Fibroblast of gingiva (primary cell): Measurements from ENCODE around the gene FEM1A.
"Not testable (repeated sequence)": the region's sequence is repeated elsewhere in the genome, so short reads cannot be mapped to it uniquely, and the experiment has no call there.

Source experiments
- DNase-seq: peaks from one replicate; pipeline ENCODE4 v3.0.0-alpha.2; 2011; ENCODE audit warnings: low read depth

FEM1A gene, protein sequence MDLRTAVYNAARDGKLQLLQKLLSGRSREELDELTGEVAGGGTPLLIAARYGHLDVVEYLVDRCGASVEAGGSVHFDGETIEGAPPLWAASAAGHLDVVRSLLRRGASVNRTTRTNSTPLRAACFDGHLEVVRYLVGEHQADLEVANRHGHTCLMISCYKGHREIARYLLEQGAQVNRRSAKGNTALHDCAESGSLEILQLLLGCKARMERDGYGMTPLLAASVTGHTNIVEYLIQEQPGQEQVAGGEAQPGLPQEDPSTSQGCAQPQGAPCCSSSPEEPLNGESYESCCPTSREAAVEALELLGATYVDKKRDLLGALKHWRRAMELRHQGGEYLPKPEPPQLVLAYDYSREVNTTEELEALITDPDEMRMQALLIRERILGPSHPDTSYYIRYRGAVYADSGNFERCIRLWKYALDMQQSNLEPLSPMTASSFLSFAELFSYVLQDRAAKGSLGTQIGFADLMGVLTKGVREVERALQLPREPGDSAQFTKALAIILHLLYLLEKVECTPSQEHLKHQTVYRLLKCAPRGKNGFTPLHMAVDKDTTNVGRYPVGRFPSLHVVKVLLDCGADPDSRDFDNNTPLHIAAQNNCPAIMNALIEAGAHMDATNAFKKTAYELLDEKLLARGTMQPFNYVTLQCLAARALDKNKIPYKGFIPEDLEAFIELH

DNA sequence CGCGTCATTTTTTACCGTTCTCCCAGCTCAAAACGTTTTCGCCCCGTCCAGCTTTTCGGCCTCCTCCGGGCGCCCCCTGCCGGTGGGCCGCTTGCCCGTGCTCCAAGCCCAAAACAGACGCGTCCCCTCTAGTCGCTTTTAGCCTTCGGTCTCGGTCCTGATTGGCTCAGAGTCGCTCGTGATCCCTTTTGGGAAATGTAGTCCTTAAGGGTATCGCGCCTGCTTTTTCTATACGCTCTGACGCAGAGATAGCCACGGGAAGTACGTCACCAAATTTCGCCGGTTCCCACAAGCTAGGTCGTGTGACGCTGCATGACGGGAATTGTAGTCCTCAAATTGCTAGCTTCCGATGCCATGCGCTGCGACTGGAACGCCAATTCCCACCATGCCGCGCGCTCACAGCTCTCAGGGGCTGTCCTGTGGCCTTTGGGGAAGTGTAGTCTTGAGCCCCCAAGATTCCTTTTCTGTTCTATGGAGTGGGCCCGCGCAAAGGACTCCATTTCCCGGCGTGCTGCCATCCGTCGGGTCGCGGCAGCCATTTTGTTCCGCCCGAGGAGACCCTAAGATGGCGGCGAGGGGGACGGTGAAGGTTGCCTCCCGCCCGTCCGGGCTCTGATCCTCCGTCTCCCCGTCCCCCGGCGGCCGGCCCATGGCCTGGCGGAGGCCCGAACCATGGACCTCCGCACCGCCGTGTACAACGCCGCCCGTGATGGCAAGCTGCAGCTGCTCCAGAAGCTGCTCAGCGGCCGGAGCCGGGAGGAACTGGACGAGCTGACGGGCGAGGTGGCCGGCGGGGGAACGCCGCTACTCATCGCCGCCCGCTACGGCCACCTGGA, at the start of gene FEM1A:
Gene FEM1A, plus strand, starts transcription at position 552 of the 836 bp plus-strand sequence. Its CDS starts 121 bp downstream, at position 673.
- DNase-seq, result peak; percentile 100

DNA sequence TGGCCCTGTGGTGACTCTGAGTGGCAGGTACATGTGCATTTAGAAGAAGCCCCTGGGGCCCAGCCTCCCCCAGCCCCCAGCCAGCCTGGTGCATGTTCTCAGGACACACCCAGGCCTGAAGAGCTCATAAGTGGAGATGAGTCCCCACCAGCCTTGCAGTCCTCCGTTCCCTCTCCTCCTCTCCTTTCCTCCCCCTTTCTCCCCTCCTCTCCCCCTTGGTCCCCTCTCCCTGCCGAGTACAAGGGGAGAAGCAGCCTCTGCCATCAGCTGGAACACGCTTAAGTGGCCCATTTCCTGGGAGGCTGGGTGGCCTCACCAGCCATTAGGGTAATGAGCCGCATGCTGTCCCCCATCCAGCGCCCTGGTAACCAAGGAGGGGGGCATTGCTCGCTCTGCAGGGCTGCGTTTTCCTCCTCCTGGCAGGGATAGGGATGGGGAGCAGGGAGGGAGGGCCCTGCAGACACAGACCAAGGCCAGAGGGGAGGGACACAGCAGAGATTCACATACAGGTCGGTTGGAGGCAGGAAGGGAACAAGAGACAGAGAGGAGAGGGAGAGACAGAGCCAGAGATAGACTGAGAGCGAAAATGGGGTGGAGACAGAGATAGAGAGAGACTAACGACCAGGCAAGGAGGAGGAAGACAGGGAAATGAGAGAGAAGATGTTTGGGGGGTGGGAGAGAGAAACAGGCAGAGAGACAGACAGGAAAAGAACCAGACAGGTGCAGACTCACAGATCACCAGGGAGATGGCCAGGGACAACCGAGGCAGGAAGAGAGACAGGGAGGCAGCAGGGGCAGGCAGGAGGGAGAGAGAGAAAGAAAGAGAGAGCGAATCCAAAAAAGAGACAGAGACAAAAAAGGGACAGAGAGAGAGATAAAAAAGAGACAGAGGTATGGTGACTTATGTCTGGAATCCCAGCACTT, 48.5 kb upstream of the FEM1A start:
- DNase-seq, result no peak

DNA sequence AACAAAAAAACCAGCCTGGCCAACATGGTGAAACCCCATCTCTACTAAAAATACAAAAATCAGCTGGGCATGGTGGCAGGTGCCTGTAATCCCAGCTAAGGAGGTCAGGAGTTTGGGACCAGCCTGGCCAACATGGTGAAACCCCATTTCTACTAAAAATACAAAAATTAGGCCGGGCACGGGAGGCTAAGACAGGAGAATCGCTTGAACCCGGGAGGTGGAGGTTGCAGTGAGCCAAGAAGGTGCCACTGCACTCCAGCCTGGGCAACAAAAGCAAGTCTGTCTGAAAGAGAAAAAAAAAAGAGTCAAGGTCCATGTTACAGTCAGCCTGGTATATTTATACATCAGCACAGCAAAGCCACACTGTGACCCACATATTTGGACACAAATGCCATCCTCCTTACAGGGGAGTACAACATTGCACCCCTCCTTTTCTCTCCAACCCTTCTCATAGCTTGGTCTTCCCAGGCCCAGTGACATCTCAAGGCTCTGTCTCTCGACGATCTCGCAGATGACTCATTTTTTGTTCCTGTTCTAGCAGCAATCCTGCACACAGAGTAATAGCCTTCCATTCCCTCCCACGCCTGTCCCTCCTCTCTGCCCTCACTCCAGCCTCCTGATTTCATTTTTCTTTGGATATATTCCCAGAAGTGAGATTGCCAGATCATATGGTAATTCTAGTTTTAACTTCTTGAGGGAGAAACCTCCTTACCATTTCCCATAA, 46.9 kb upstream of the FEM1A start:
- DNase-seq, result peak; percentile 90

DNA sequence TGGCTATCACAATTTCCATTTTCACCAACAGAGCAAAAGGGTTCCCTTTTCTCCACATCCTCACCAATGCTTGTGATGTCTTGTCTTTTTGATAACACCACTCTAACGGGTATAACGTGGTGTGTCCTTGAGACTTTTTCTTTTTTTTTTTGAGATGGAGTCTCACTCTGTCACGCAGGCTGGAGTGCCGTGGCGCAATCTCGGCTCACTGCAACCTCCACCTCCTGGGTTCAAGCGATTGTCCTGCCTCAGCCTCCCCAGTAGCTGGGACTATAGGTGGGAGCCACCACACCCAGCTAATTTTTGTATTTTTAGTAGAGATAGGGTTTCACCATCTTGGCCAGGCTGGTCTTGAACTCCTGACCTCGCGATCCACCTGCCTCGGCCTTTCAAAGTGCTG, 46.4 kb upstream of the FEM1A start:
- not testable (repeated sequence) for DNase-seq

DNA sequence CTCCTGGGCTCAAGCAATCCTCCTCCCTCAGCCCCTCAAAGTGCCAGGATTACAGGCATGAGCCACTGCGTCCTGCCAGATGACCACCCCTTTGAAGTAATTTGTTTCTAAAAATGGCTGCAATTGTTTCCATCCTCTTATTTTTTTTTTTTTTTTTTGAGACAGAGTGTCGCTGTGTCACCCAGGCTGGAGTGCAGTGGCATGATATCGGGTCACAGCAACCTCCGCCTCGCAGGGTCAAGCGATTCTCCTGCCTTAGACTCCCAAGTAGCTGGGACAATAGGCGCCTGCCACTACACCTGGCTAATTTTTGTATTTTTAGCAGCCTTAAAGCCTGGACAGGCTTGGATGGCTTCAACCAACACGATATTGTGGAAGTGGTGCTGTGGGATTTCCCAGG, 45.5 kb upstream of the FEM1A start:
- no peak for DNase-seq

DNA sequence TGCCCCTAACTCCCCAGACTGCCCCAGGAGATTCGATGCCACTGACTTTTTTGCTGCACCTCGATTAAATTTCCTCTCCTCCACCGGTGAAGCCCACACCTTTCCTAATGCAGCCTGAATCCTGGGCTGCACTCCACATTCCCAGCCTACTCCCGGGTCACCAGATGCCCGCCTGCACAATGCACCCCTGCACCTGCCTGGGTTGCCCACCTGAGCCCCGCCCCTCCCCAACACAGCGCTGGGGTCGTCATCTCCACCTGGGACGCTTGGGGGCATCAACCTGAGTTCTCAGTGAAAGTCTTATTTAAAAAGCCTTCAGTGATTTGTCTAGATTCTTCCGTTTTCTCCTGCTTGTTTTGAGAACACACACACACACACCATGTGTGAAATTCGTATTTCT, 43.3 kb upstream of the FEM1A start:
- DNase-seq, result no peak

DNA sequence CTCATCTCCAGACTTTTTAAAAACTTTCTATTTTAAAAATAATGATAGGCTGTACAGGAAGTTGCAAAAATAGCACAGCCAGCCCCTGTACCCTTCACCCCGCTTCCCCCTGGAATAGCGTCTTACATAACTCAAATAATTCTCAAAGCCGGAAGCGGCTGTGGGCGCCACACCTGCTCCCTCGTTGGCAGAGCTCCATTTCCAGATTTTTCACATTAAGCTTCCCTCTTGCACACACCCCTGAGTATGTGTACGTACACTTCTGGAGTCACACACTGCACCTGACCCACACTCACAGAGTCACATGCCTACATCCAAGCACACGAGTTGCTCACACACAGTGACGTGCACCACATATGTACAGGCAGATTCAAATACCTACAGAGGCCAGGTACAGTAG, 42.9 kb upstream of the FEM1A start:
- no peak for DNase-seq

DNA sequence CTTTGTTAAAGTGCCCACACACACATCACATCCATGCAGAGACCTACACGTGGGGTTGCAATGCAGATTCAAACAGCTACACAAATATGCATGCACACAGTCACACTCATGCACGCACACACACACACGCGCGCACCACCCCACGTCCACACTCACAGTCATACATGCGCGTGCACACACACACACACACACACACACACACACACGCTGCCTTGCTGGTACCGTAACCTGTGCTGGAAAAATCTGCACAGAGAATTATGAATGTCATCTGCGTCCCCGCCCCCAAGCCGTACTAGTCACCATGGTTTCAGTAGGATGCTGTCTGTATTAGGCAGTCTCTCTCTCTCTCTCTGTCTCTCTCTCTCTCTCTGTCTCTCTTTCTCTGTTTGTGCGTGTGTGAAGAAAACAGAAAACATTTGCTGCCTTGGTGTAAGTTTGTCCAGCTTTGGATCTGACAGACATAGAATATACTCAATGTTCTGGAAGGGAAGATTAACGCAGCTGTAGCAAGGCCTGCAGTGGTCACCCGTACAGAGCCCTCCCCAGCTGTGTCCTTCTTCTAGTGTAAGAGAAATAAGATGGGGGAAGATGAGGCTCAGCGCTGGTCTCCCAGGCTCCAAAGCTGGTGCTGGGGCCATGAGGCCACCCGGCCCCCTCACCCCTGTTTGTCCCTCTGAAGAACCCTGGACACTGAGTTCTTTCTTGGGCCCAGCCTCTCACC, 41.5 kb upstream of the FEM1A start:
- DNase-seq, result no peak

DNA sequence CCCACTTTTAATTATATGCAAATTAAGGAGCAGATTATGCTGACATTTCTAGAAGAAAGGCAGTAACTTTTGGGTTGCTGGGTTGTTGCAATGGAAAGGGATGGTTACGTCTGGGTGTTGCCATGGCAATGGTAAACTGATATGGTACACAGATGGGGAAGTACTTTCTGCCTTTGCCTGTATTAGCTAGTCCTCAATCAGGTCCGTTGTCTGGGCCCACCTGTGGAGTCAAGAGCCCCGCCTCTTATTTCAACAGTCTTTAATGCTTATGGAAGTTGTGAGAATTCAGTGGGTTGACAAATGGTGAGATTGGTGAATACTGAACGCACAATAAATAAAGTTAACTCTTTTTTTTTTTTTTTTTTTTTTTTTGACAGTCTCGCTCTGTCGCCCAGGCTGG, 37.3 kb upstream of the FEM1A start:
- DNase-seq, result peak; percentile 56

DNA sequence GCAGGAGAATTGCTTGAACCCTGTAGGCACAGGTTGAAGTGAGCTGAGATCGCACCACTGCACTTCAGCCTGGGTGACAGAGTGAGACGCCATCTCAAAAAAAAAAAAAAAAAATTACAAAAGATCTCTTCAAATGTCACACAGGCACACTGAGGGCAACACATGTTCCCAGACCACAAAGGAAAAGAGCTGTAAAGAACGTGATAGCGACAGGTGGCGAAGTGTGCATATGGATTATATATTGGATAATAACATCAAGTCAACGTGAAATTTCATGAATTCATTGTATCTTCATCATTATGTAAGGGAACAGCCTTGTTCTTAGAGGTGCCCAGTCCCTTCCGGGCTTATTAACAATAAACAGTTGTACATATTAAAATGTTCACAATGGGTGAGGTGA, 36.1 kb upstream of the FEM1A start:
- DNase-seq, result no peak

DNA sequence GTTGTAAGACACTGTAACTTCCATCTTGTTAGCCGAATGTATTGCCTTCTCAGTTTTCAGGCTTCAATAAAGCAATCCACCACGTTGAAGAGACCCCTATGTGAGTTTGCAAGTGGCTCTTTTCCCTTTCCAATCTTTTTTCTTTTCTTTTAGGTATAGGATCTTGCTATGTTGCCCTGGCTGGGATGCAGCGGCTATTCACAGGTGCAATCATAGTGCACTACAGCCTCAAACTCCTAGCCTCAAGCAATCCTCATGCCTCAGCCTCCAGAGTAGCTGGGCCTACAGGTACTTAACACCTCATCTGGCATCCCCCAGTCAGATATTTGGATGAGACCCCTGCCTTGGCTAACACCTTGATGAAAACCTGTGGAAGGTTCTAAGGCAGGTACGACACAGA, 33.5 kb upstream of the FEM1A start:
- DNase-seq, result no peak

DNA sequence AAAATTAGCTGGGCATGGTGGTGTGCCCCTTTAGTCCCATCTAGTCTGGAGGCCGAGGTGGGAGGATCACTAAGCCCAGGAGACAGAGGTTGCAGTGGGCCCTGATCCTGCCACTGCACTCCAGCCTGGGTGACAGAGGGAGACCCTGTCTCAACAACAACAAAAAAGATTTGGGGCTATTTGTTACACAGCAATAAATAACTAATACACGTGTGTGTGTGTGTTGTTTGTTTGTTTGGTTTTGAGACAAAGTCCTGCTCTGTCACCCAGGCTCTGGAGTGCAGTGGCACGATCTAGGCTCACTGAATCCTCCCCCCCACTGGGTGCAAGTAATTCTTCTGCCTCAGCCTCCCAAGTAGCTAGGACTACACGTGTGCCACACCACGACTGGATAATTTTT, 32.9 kb upstream of the FEM1A start:
- DNase-seq, result no peak

DNA sequence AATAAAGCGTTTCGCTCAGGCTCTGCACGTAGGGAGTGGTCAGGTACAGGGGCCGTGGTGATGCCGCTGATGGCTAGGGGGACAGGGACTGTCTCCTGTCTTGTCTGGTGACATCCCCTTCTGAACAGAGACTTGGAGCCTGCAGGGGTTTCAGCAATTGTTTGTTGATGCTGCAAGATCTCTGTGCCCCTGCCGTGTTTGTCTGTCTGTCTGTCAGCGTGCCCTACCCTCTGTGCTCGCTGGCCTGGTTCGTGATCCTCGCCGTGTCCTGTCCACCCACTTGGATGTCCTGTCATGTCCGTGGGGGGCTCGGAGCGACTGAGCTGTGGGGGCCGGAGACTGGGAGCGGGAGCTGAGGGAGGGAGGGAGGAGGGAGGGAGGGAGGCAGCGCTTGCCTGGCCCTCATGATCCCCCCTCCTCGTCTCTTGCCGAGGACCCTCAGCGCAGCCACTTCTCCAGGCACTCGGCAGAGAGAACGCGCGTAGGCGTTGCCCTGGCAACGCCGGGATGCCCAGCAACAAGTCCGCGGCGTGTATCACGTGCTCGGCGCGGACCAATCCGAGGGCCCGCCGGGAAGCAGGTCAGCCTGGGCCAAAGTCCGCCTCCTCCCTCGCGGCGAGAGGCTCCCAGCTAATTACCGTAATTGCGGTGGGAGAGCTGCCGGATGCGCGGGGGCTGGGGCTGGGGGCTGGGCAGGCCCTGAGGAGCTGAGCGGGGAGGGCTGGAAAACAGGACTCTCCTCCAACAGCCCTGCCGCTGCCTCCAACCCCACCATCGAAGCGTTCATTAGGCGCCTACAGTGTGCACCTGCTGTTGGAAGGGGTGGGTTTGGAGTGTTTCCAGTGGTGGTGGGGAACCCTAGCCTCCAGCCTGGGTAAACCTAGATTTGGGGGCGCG, 31.9 kb upstream of the FEM1A start:
- DNase-seq, result peak; percentile 77

DNA sequence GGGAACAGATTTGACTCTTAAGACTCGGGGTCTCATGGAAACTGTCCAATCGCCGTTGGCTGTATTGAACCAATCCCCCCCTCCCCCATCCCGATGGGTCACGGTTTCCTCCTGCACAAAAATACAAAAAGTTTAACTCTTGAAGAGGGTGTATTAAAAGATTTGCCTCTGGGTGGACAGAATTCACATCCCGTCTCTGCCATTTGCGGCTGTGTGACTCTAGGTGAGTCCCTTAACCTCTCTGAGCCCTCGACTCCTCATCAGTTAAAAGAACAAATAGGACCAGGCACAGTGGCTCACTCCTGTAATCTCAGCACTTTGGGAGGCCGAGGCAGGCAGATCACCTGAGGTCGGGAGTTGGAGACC, 31.3 kb upstream of the FEM1A start:
- DNase-seq, result no peak

DNA sequence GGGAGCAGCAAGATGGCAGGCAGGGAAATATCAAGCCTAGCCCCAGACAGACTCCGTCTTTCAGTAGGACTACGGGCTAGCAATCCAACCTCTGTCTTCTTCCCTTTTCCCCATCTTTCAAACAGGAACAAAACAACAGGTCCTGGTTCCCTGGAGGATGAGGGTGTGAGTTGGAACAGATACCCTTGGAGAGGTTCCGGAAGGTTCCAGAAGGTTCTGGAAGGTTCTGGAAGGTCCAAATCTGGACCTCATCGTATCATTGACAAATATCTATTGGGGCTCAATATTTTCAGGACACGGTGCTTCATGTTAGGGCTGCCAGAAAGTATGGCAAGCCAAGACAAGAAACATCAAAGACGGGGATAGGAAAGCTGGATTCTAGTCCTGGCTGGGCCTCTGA, 28.5 kb upstream of the FEM1A start:
- DNase-seq, result no peak

DNA sequence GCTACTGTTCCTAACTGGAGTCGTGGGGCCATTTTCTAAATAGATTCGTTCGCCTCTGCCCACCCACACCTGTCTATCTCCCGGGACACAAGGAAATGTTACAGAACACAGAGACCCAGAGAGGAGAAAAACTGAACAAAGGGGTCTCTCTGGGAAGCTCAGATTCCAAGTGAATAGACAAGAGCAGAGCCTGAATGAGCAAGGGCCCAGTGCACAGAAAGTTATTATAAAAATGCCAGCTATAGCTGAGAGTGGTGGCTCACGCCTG, 27.2 kb upstream of the FEM1A start:
- no peak for DNase-seq

DNA sequence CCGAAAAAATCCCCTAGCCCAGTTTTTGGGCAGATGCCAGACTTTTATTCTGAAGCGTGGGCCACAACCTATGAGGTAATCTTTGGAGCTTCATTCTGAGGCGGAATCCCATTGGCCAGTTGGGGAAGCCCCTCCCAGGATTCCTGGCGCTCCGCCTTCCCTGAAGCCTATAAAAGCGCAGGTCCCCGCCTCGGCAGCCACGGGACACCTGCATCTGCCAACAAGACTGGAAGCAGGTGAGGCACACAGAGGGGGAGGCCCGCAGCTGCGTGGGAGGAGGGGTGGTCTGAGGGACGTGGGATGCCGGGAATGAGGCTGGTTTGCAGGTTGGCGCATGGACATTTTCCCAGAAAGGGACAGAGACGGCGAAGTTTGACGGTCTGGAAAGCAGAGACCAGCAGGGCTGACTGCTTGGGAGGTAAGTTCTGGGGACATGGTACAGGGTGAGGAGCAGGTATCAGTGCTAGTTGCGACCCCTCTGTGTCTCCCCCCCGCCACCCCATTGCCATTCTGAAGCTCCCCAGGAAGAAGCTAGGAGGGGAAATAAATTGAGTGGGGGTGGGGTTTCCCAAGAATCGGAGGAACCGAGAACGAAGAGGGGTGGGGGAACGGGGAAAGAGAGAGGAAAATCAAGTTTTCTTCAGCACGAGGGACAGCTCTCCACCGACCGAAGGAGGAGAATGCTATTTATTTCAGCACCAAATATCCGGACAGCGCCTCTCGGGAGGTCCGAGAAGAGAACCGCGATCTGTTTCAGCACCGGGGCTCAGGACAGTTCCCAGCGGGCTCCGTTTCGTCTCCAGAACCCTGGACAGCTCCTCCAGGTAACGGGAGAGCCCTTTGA, 22.4 kb upstream of the FEM1A start:
- DNase-seq, result peak; percentile 70

DNA sequence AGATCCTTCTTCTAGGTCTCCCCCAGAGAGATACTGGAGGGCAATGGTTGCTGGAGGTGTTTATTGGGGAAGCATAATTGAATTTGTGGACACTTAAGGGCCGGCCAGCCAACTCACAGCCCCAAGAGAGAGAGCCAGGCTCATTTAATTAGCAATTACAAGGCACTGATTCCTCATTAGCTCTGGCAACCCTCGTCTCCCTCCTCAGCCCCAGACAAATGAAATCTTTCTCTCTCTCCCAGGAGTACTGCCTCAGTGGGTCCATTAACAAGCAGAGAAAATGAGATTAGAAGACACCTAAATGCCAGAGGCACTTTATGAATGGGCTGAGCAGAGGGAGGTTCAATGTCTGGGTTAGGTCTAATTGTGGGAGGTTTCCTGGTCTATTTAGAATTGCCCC, 19.0 kb upstream of the FEM1A start:
- DNase-seq, result no peak
